HEK293 (cell line): Measurements from ENCODE around the gene GTF2F2.

Source experiments
- CTCF ChIA-PET: fragments of 350-600 bp; formaldehyde crosslinking; extraction: SDS; loops from one replicate; lab custom pipeline; 2021; ENCODE audit warnings: antibody characterized with exemption; lab: Yijun Ruan, JAX
- POLR2A ChIA-PET: fragments of 300-600 bp; formaldehyde crosslinking; extraction: SDS; loops from one replicate; lab custom pipeline; 2020; ENCODE audit warnings: antibody characterized with exemption, inconsistent platforms; lab: Yijun Ruan, JAX
- H3K27ac ChIP-seq: fragments of 200-500 bp; sonication (Bioruptor generic); 2 replicates; pipeline ENCODE4 v1.5.1; 2014; ENCODE audit warnings: low read depth, low read length, control low read depth, inconsistent platforms; ENCODE audit errors: extremely low read depth
- H3K36me3 ChIP-seq, 2 experiments: fragments of 200-500 bp in 1 of 2; sonication (Bioruptor generic) in 1 of 2; 1 replicate in 1 of 2; 2 replicates in 1 of 2; pipeline ENCODE4 v1.5.1; 2014 to 2017; ENCODE audit warnings: inconsistent platforms in 2 of 2, low read length in 2 of 2; ENCODE audit not compliant: control insufficient read depth in 2 of 2, insufficient read depth in 1 of 2
- H3K4me1 ChIP-seq: fragments of 200-500 bp; sonication (Bioruptor generic); 2 replicates; pipeline ENCODE4 v1.5.1; 2014; ENCODE audit warnings: mild to moderate bottlenecking, low read length, inconsistent platforms; ENCODE audit not compliant: control insufficient read depth, insufficient read depth
- H3K4me3 ChIP-seq: 2 replicates; pipeline ENCODE4 v1.5.1; 2011; ENCODE audit warnings: low read depth, mild to moderate bottlenecking, control low read depth, low read length, moderate library complexity
- H3K9me3 ChIP-seq: fragments of 200-500 bp; sonication (Bioruptor generic); 2 replicates; pipeline ENCODE4 v1.5.1; 2014; ENCODE audit warnings: low read depth, low read length, inconsistent platforms; ENCODE audit not compliant: control insufficient read depth, insufficient read depth
- BCL11A ChIP-seq: fragments of 450-650 bp; formaldehyde crosslinking; IDR thresholded peaks from 2 replicates; pipeline ENCODE4 v1.5.1; 2016; ENCODE audit warnings: low read depth, missing biosample characterization, missing genetic modification characterization
- GLIS2 ChIP-seq: fragments of 450-650 bp; formaldehyde crosslinking; IDR thresholded peaks from 2 replicates; pipeline ENCODE4 v1.5.1; 2016; ENCODE audit warnings: missing biosample characterization, missing genetic modification characterization
- HOXC10 ChIP-seq: sonication (generic); formaldehyde crosslinking; IDR thresholded peaks from 2 replicates; pipeline ENCODE4 v1.8.1; 2023; ENCODE audit warnings: mild to moderate bottlenecking, missing genetic modification reagents
- KLF7 ChIP-seq: fragments of 450-650 bp; formaldehyde crosslinking; IDR thresholded peaks from 2 replicates; pipeline ENCODE4 v1.5.1; 2016; ENCODE audit warnings: missing biosample characterization, missing genetic modification characterization, borderline replicate concordance
- KLF8 ChIP-seq: fragments of 450-650 bp; formaldehyde crosslinking; IDR thresholded peaks from 2 replicates; pipeline ENCODE4 v1.5.1; 2016; ENCODE audit warnings: missing biosample characterization, missing genetic modification characterization
- KLF9 ChIP-seq: fragments of 450-650 bp; formaldehyde crosslinking; IDR thresholded peaks from 2 replicates; pipeline ENCODE4 v1.5.1; 2016; ENCODE audit warnings: missing biosample characterization, missing genetic modification characterization, low read depth
- MYNN ChIP-seq: fragments of 450-650 bp; formaldehyde crosslinking; IDR thresholded peaks from 2 replicates; pipeline ENCODE4 v1.5.1; 2016; ENCODE audit warnings: missing biosample characterization, missing genetic modification characterization, borderline replicate concordance
- SCRT1 ChIP-seq: fragments of 450-650 bp; formaldehyde crosslinking; IDR thresholded peaks from 2 replicates; pipeline ENCODE4 v1.5.1; 2016; ENCODE audit warnings: missing biosample characterization, missing genetic modification characterization, borderline replicate concordance
- ZBTB48 ChIP-seq: fragments of 450-650 bp; formaldehyde crosslinking; IDR thresholded peaks from 2 replicates; pipeline ENCODE4 v1.5.1; 2016; ENCODE audit warnings: missing biosample characterization, missing genetic modification characterization
- ZNF112 ChIP-seq: fragments of 450-650 bp; formaldehyde crosslinking; IDR thresholded peaks from 2 replicates; pipeline ENCODE4 v1.5.0; 2017; ENCODE audit warnings: missing biosample characterization, missing genetic modification characterization
- ZNF324 ChIP-seq: fragments of 450-650 bp; formaldehyde crosslinking; IDR thresholded peaks from 2 replicates; pipeline ENCODE4 v1.5.1; 2016; ENCODE audit warnings: missing biosample characterization, missing genetic modification characterization
- ZNF394 ChIP-seq: fragments of 450-650 bp; formaldehyde crosslinking; IDR thresholded peaks from 2 replicates; pipeline ENCODE4 v1.5.1; 2016; ENCODE audit warnings: missing biosample characterization, missing genetic modification characterization, mild to moderate bottlenecking, moderate library complexity, borderline replicate concordance
- ZNF423 ChIP-seq: fragments of 450-650 bp; formaldehyde crosslinking; IDR thresholded peaks from 2 replicates; pipeline ENCODE4 v1.5.1; 2016; ENCODE audit warnings: missing biosample characterization, missing genetic modification characterization
- ZNF585B ChIP-seq: fragments of 450-650 bp; formaldehyde crosslinking; IDR thresholded peaks from 2 replicates; pipeline ENCODE4 v1.5.1; 2016; ENCODE audit warnings: missing biosample characterization, missing genetic modification characterization
- ZNF623 ChIP-seq: fragments of 450-650 bp; formaldehyde crosslinking; IDR thresholded peaks from 2 replicates; pipeline ENCODE4 v1.5.1; 2016; ENCODE audit warnings: missing biosample characterization, missing genetic modification characterization
- ZNF777 ChIP-seq: fragments of 450-650 bp; formaldehyde crosslinking; IDR thresholded peaks from 2 replicates; pipeline ENCODE4 v1.5.1; 2017; ENCODE audit warnings: missing biosample characterization, missing genetic modification characterization, borderline replicate concordance
- ZNF830 ChIP-seq: fragments of 450-650 bp; IDR thresholded peaks from 2 replicates; pipeline ENCODE4 v1.5.0; 2018; ENCODE audit warnings: missing biosample characterization, missing genetic modification characterization, low read depth, mild to moderate bottlenecking, moderate library complexity
- TF ChIP-seq, protein P1 (sequence below): fragments of 450-650 bp; formaldehyde crosslinking; IDR thresholded peaks from 2 replicates; pipeline ENCODE4 v1.5.1; 2016; ENCODE audit warnings: missing biosample characterization, missing genetic modification characterization
- TF ChIP-seq, protein P2 (sequence below): fragments of 450-650 bp; formaldehyde crosslinking; IDR thresholded peaks from 2 replicates; pipeline ENCODE4 v1.5.1; 2016; ENCODE audit warnings: missing biosample characterization, missing genetic modification characterization
- TF ChIP-seq, protein P3 (sequence below): IDR thresholded peaks from 2 replicates; pipeline ENCODE4 v1.6.1; 2011; ENCODE audit warnings: mild to moderate bottlenecking, low read depth, low read length, borderline replicate concordance
- TF ChIP-seq, protein P4 (sequence below): fragments of 450-650 bp; formaldehyde crosslinking; IDR thresholded peaks from 2 replicates; pipeline ENCODE4 v1.5.1; 2016; ENCODE audit warnings: missing biosample characterization, missing genetic modification characterization
- TF ChIP-seq, protein P5 (sequence below): fragments of 450-650 bp; formaldehyde crosslinking; IDR thresholded peaks from 2 replicates; pipeline ENCODE4 v1.5.1; 2017; ENCODE audit warnings: missing biosample characterization, missing genetic modification characterization

GTF2F2 gene

DNA sequence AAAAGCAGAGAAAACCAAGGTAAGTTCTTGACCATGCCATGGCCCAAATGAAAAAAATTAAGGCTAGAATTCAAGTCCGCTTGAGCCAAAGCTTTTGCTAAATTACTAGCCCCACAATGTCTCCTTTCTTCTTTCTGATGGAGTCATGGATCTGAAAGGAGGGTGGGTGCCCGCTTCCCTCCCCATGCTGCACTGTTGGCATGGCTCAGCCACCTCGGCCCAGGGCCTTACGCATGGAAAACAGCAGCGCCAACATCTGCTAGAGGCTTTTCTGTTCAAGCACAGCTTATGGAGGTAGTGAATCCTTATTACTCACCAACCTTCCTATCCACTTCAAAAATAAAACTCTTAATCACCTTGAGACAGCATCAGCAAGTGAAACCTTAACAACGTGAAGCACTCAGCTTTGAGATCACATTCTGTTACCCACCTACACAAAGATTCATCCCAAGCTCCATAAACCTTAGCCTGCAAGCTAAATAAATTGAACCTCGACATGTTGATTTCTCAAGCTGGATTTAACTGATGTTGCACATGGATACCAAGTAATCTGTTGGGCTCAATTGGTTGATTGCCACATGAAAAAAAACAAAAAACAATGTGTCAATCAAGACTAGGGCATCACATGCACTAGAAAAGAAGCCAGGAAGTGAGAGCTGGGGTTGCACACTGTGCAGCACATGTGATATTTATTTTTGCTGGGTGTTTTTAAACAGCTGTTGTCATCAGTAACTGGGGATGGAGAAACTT lies 177.3 kb downstream of the GTF2F2 start:
- Histone ChIP-seq H3K9me3 (no peaks in the 10 kb centered on the region), H3K27ac (no peak overlapping the region), H3K4me3 (no peak overlapping the region), H3K4me1 (no peaks in the 10 kb centered on the region), H3K36me3 (no peaks in the 10 kb centered on the region)
- POLR2A ChIA-PET, result no interaction called here
- TF ChIP-seq, protein P1, sequence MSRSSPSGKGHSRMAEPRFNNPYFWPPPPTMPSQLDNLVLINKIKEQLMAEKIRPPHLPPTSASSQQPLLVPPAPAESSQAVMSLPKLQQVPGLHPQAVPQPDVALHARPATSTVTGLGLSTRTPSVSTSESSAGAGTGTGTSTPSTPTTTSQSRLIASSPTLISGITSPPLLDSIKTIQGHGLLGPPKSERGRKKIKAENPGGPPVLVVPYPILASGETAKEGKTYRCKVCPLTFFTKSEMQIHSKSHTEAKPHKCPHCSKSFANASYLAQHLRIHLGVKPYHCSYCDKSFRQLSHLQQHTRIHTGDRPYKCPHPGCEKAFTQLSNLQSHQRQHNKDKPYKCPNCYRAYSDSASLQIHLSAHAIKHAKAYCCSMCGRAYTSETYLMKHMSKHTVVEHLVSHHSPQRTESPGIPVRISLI (tag by site-specific recombination), result no peak
- no peak for TF ChIP-seq MYNN (tag by site-specific recombination)
- TF ChIP-seq ZNF112 (tag by site-specific recombination), result no peak
- TF ChIP-seq ZNF830 (tag by site-specific recombination), result no peak
- TF ChIP-seq, all 188 proteins: peak for 0
- CTCF ChIA-PET, result interaction anchor here (1.1 kb wide), 1 partner anchor 251 kb away, joined by 4 read pairs; no protein-coding TSS in a partner anchor

DNA sequence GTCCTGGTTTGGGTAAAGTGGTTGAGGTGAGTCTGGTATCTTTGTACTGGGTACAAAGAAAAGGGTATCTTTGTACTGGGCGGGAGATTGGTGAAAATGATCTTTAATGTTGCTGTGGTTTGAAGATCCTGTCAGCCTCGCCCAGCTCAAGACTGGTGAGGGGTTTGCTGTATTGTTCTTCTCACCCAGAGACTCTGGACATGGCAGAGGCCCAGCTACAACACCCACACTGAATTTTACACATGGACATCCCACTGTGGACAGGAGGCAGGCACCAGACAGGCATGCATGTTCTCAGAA lies 177.8 kb downstream of the GTF2F2 start:
- ChIA-PET CTCF (interaction anchor here (1.1 kb wide), 1 partner anchor 251 kb away, joined by 4 read pairs; no protein-coding TSS in a partner anchor), POLR2A (no interaction called here)
- H3K9me3 ChIP-seq, result no peaks in the 10 kb centered on the region
- no peaks in the 10 kb centered on the region for H3K36me3 ChIP-seq
- no peak overlapping the region for H3K4me3 ChIP-seq
- H3K4me1 ChIP-seq, result no peaks in the 10 kb centered on the region
- TF ChIP-seq KLF9 (tag by site-specific recombination) (no peak), ZNF423 (no peak), ZNF324 (tag by site-specific recombination) (no peak), ZNF394 (tag by site-specific recombination) (no peak), HOXC10 (no peak), ZNF623 (tag by site-specific recombination) (no peak), ZNF777 (tag by site-specific recombination) (no peak), SCRT1 (tag by site-specific recombination) (no peak), ZNF585B (tag by site-specific recombination) (no peak), KLF8 (tag by site-specific recombination) (no peak), ZBTB48 (no peak), KLF7 (tag by site-specific recombination) (no peak), GLIS2 (tag by site-specific recombination) (no peak), BCL11A (tag by site-specific recombination) (no peak)
- TF ChIP-seq, protein P2, sequence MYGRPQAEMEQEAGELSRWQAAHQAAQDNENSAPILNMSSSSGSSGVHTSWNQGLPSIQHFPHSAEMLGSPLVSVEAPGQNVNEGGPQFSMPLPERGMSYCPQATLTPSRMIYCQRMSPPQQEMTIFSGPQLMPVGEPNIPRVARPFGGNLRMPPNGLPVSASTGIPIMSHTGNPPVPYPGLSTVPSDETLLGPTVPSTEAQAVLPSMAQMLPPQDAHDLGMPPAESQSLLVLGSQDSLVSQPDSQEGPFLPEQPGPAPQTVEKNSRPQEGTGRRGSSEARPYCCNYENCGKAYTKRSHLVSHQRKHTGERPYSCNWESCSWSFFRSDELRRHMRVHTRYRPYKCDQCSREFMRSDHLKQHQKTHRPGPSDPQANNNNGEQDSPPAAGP, result no peak
- TF ChIP-seq, protein P3, sequence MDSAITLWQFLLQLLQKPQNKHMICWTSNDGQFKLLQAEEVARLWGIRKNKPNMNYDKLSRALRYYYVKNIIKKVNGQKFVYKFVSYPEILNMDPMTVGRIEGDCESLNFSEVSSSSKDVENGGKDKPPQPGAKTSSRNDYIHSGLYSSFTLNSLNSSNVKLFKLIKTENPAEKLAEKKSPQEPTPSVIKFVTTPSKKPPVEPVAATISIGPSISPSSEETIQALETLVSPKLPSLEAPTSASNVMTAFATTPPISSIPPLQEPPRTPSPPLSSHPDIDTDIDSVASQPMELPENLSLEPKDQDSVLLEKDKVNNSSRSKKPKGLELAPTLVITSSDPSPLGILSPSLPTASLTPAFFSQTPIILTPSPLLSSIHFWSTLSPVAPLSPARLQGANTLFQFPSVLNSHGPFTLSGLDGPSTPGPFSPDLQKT, result no peak
- TF ChIP-seq, protein P4, sequence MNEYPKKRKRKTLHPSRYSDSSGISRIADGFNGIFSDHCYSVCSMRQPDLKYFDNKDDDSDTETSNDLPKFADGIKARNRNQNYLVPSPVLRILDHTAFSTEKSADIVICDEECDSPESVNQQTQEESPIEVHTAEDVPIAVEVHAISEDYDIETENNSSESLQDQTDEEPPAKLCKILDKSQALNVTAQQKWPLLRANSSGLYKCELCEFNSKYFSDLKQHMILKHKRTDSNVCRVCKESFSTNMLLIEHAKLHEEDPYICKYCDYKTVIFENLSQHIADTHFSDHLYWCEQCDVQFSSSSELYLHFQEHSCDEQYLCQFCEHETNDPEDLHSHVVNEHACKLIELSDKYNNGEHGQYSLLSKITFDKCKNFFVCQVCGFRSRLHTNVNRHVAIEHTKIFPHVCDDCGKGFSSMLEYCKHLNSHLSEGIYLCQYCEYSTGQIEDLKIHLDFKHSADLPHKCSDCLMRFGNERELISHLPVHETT (tag by site-specific recombination), result no peak
- TF ChIP-seq, protein P5, sequence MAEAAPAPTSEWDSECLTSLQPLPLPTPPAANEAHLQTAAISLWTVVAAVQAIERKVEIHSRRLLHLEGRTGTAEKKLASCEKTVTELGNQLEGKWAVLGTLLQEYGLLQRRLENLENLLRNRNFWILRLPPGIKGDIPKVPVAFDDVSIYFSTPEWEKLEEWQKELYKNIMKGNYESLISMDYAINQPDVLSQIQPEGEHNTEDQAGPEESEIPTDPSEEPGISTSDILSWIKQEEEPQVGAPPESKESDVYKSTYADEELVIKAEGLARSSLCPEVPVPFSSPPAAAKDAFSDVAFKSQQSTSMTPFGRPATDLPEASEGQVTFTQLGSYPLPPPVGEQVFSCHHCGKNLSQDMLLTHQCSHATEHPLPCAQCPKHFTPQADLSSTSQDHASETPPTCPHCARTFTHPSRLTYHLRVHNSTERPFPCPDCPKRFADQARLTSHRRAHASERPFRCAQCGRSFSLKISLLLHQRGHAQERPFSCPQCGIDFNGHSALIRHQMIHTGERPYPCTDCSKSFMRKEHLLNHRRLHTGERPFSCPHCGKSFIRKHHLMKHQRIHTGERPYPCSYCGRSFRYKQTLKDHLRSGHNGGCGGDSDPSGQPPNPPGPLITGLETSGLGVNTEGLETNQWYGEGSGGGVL (tag by site-specific recombination), result no peak
- no peak overlapping the region for H3K27ac ChIP-seq
